ENCODE data around the gene PUM1. TPM values are rescaled to one million over a fixed set of nuclear protein-coding genes. Genes with fewer than 3 reads are reported as not detected.

Gene PUM1
- total RNA-seq, 1 donor from 2014 or later: 143 TPM

DNA sequence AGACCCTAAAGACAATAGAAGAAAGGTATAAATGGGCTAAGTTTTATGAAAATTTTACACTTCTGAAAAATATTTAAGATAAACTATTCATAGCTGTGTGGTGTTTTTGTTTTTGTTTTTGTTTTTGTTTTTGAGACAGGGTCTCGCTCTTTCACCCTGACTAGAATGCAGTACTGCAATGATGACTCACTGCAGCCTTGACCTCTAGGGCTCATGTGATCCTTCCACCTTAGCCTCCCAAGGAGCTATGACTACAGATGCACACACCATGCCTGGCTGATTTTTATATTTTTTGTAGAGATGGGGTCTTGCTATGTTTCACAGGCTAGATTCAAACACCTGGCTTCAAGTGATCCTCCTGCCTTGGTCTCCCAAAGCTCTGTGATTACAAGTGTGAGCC lies 66.6 kb downstream of the PUM1 start:
- H3K27me3 ChIP-seq (ENCODE audit: insufficient read depth, low read length): no peaks in the 10 kb centered on the region
- DNase-seq (ENCODE audit: low read depth) (no peak), FAIRE-seq (no peak)
- H3K27ac ChIP-seq (ENCODE audit: low read depth, low read length): no peak overlapping the region
- no peak overlapping the region for H3K4me2 ChIP-seq (ENCODE audit: low read length)
- H3K36me3 ChIP-seq (ENCODE audit: insufficient read depth, low read length): peaks cover 14% of the 10 kb centered on the region
- H3K36me3 Mint-ChIP-seq (ENCODE audit: low read depth, unreplicated experiment): peaks cover 29% of the 10 kb centered on the region
- no peaks in the 10 kb centered on the region for H3K9me3 ChIP-seq (ENCODE audit: insufficient read depth, low read depth, low read length)
- H2AFZ ChIP-seq (ENCODE audit: low read depth, low read length): no peak overlapping the region
- no peak overlapping the region for H3K4me3 Mint-ChIP-seq (ENCODE audit: unreplicated experiment)
- TF ChIP-seq EZH2 (IDR thresholded peaks at IDR 0.05; ENCODE audit: insufficient read depth, low read length): no peak
- TF ChIP-seq, protein P1, sequence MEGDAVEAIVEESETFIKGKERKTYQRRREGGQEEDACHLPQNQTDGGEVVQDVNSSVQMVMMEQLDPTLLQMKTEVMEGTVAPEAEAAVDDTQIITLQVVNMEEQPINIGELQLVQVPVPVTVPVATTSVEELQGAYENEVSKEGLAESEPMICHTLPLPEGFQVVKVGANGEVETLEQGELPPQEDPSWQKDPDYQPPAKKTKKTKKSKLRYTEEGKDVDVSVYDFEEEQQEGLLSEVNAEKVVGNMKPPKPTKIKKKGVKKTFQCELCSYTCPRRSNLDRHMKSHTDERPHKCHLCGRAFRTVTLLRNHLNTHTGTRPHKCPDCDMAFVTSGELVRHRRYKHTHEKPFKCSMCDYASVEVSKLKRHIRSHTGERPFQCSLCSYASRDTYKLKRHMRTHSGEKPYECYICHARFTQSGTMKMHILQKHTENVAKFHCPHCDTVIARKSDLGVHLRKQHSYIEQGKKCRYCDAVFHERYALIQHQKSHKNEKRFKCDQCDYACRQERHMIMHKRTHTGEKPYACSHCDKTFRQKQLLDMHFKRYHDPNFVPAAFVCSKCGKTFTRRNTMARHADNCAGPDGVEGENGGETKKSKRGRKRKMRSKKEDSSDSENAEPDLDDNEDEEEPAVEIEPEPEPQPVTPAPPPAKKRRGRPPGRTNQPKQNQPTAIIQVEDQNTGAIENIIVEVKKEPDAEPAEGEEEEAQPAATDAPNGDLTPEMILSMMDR (IDR thresholded peaks at IDR 0.05; ENCODE audit: insufficient read depth, low read depth, low read length): no peak
- H3K27me3 Mint-ChIP-seq (ENCODE audit: low read depth, unreplicated experiment): no peaks in the 10 kb centered on the region
- peaks cover 94% of the 10 kb centered on the region for H3K79me2 ChIP-seq (ENCODE audit: insufficient read depth, low read length)
- H3K9ac ChIP-seq (ENCODE audit: low read length): no peak overlapping the region
- H4K20me1 ChIP-seq (ENCODE audit: insufficient read depth, low read length): peaks cover 88% of the 10 kb centered on the region
- H3K9me3 Mint-ChIP-seq (ENCODE audit: unreplicated experiment): no peaks in the 10 kb centered on the region
- H3K4me1 ChIP-seq (ENCODE audit: insufficient read depth, low read length): no peaks in the 10 kb centered on the region
- no peak overlapping the region for H3K27ac Mint-ChIP-seq (ENCODE audit: unreplicated experiment)
- H3K4me3 ChIP-seq (ENCODE audit: insufficient read depth, low read depth, low read length): no peak overlapping the region
- peaks cover 27% of the 10 kb centered on the region for H3K4me1 Mint-ChIP-seq (ENCODE audit: low read depth, unreplicated experiment)

DNA sequence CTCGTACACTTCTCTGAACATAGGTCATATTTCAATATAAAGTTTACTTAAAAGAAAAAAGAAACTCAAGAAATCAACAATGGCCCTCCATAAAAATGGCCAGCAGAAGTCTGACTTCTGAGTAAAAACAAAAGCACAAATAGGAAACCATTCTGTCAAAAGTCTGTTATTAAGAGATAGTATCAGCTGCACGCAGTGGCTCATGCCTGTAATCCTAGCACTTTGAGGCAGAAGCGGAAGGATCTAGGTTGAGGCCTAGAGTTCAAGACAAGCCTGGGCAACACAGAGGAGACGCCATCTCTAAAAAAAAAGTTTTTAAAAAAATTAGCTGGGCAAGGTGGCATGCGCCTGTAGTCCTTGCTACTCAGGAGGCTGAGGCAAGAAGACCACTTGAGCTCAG lies 67.3 kb downstream of the PUM1 start:
- DNase-seq (ENCODE audit: low read depth) (no peak), FAIRE-seq (no peak)
- Mint-ChIP-seq H3K36me3 (ENCODE audit: low read depth, unreplicated experiment) (peaks cover 24% of the 10 kb centered on the region), H3K4me1 (ENCODE audit: low read depth, unreplicated experiment) (peaks cover 21% of the 10 kb centered on the region), H3K27ac (ENCODE audit: unreplicated experiment) (peak overlapping the region; percentile 72), H3K9me3 (ENCODE audit: unreplicated experiment) (no peaks in the 10 kb centered on the region), H3K4me3 (ENCODE audit: unreplicated experiment) (no peak overlapping the region), H3K27me3 (ENCODE audit: low read depth, unreplicated experiment) (no peaks in the 10 kb centered on the region)
- H3K4me2 ChIP-seq (ENCODE audit: low read length): no peak overlapping the region
- H3K4me1 ChIP-seq (ENCODE audit: insufficient read depth, low read length): no peaks in the 10 kb centered on the region
- H3K9ac ChIP-seq (ENCODE audit: low read length): no peak overlapping the region
- H3K27me3 ChIP-seq (ENCODE audit: insufficient read depth, low read length): no peaks in the 10 kb centered on the region
- no peak overlapping the region for H3K27ac ChIP-seq (ENCODE audit: low read depth, low read length)
- H3K79me2 ChIP-seq (ENCODE audit: insufficient read depth, low read length): peaks cover 94% of the 10 kb centered on the region
- H3K36me3 ChIP-seq (ENCODE audit: insufficient read depth, low read length): peaks cover 10% of the 10 kb centered on the region
- H2AFZ ChIP-seq (ENCODE audit: low read depth, low read length): no peak overlapping the region
- peaks cover 84% of the 10 kb centered on the region for H4K20me1 ChIP-seq (ENCODE audit: insufficient read depth, low read length)
- H3K4me3 ChIP-seq (ENCODE audit: insufficient read depth, low read depth, low read length): no peak overlapping the region
- TF ChIP-seq, protein P1 (IDR thresholded peaks at IDR 0.05; ENCODE audit: insufficient read depth, low read depth, low read length): no peak
- no peak for TF ChIP-seq EZH2 (IDR thresholded peaks at IDR 0.05; ENCODE audit: insufficient read depth, low read length)
- no peaks in the 10 kb centered on the region for H3K9me3 ChIP-seq (ENCODE audit: insufficient read depth, low read depth, low read length)

DNA sequence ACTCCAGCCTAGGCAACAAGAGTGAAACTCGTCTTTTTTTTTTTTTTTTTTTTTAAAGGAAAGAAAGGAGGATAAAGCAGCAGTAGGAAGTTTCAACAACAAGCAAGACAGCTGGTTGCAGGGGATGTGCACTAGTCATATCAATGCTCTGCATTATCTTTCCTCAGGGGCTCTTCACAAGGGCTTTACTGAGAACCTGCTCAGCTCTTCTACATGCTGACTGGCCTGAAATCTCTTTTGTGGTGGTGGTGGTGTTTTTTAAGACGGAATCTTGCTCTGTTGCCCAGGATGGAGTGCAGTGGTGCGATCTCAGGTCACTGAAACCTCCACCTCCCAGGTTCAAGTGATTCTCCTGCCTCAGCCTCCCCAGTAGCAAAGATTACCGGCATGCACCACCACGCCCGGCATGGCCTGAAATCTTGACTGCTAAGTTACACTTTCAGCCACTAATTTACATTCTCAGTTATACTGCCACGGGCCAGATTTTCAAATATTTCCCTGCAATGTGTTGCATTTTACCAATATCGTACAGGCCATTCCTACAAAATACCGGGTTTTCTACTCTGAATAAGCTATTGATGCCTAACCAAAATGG lies 68.0 kb downstream of the PUM1 start:
- no peak overlapping the region for H3K4me2 ChIP-seq (ENCODE audit: low read length)
- no peaks in the 10 kb centered on the region for H3K27me3 ChIP-seq (ENCODE audit: insufficient read depth, low read length)
- H3K9me3 ChIP-seq (ENCODE audit: insufficient read depth, low read depth, low read length): no peaks in the 10 kb centered on the region
- H3K9me3 Mint-ChIP-seq (ENCODE audit: unreplicated experiment): no peaks in the 10 kb centered on the region
- TF ChIP-seq, protein P1 (IDR thresholded peaks at IDR 0.05; ENCODE audit: insufficient read depth, low read depth, low read length): no peak
- TF ChIP-seq EZH2 (IDR thresholded peaks at IDR 0.05; ENCODE audit: insufficient read depth, low read length): no peak
- peaks cover 21% of the 10 kb centered on the region for H3K36me3 Mint-ChIP-seq (ENCODE audit: low read depth, unreplicated experiment)
- H3K36me3 ChIP-seq (ENCODE audit: insufficient read depth, low read length): peaks cover 7% of the 10 kb centered on the region
- no peak overlapping the region for H3K4me3 Mint-ChIP-seq (ENCODE audit: unreplicated experiment)
- H3K9ac ChIP-seq (ENCODE audit: low read length): no peak overlapping the region
- H3K4me1 ChIP-seq (ENCODE audit: insufficient read depth, low read length): no peaks in the 10 kb centered on the region
- peak overlapping the region; percentile 29 for H3K27ac Mint-ChIP-seq (ENCODE audit: unreplicated experiment)
- H3K79me2 ChIP-seq (ENCODE audit: insufficient read depth, low read length): peaks cover 94% of the 10 kb centered on the region
- FAIRE-seq (no peak), DNase-seq (ENCODE audit: low read depth) (no peak)
- H2AFZ ChIP-seq (ENCODE audit: low read depth, low read length): no peak overlapping the region
- H3K4me3 ChIP-seq (ENCODE audit: insufficient read depth, low read depth, low read length): no peak overlapping the region
- peaks cover 84% of the 10 kb centered on the region for H4K20me1 ChIP-seq (ENCODE audit: insufficient read depth, low read length)
- no peaks in the 10 kb centered on the region for H3K27me3 Mint-ChIP-seq (ENCODE audit: low read depth, unreplicated experiment)
- no peak overlapping the region for H3K27ac ChIP-seq (ENCODE audit: low read depth, low read length)
- H3K4me1 Mint-ChIP-seq (ENCODE audit: low read depth, unreplicated experiment): peaks cover 19% of the 10 kb centered on the region

All from astrocyte (in vitro differentiated cells and primary cell).